GM23248 (cell line): ENCODE data around the gene OR56A1. TPM values are rescaled to one million over a fixed set of nuclear protein-coding genes. Genes with fewer than 3 reads are reported as not detected.

ENCODE experiments used
- DNase-seq: peaks from one replicate; pipeline ENCODE4 v3.0.0-alpha.2; 2015
- H2AFZ ChIP-seq: fragments of 200-600 bp; sonication (generic); 2 replicates; pipeline ENCODE4 v1.6.1; 2016; ENCODE audit warnings: antibody characterized with exemption
- H3F3A ChIP-seq: fragments of 200-600 bp; sonication (generic); 2 replicates; pipeline ENCODE4 v1.6.1; 2016; ENCODE audit warnings: mild to moderate bottlenecking, antibody characterized with exemption, mixed run types; ENCODE audit not compliant: insufficient read depth
- H3K27ac ChIP-seq: fragments of 200-600 bp; sonication (generic); 2 replicates; pipeline ENCODE4 v1.5.1; 2016; ENCODE audit warnings: mild to moderate bottlenecking
- H3K27me3 ChIP-seq: fragments of 200-600 bp; sonication (generic); replicated peaks from 2 replicates; pipeline ENCODE4 v1.6.1; 2016; ENCODE audit warnings: mild to moderate bottlenecking; ENCODE audit not compliant: insufficient read depth
- H3K36me3 ChIP-seq: fragments of 200-600 bp; sonication (generic); 2 replicates; pipeline ENCODE4 v1.6.1; 2016; ENCODE audit warnings: low read depth, mild to moderate bottlenecking
- H3K4me1 ChIP-seq: fragments of 200-600 bp; sonication (generic); 2 replicates; pipeline ENCODE4 v1.6.1; 2016; ENCODE audit warnings: mild to moderate bottlenecking; ENCODE audit not compliant: insufficient read depth
- H3K4me2 ChIP-seq: fragments of 200-600 bp; sonication (generic); one replicate; pipeline ENCODE4 v1.6.1; 2016; ENCODE audit warnings: mild to moderate bottlenecking; ENCODE audit not compliant: unreplicated experiment
- H3K4me3 ChIP-seq: fragments of 200-600 bp; sonication (generic); 2 replicates; pipeline ENCODE4 v1.5.1; 2016; ENCODE audit warnings: mild to moderate bottlenecking
- H3K79me2 ChIP-seq: fragments of 200-600 bp; sonication (generic); 2 replicates; pipeline ENCODE4 v1.6.1; 2016; ENCODE audit warnings: mild to moderate bottlenecking; ENCODE audit not compliant: insufficient read depth
- H3K9ac ChIP-seq: fragments of 200-600 bp; sonication (generic); 2 replicates; pipeline ENCODE4 v1.6.1; 2016; ENCODE audit warnings: mild to moderate bottlenecking
- H3K9me2 ChIP-seq: fragments of 200-600 bp; sonication (generic); 2 replicates; pipeline ENCODE4 v1.6.1; 2016; ENCODE audit warnings: mixed run types, mild to moderate bottlenecking, moderate library complexity; ENCODE audit not compliant: insufficient read depth
- H3K9me3 ChIP-seq: fragments of 200-600 bp; sonication (generic); one replicate; pipeline ENCODE4 v1.6.1; 2017; ENCODE audit warnings: low read depth
- H4K20me1 ChIP-seq: fragments of 200-600 bp; sonication (generic); 2 replicates; pipeline ENCODE4 v1.6.0; 2016; ENCODE audit not compliant: insufficient read depth
- EZH2 ChIP-seq: fragments of 200-600 bp; sonication (generic); IDR thresholded peaks from 2 replicates; pipeline ENCODE4 v1.6.1; 2018; ENCODE audit warnings: antibody characterized with exemption, mild to moderate bottlenecking; ENCODE audit not compliant: insufficient read depth, poor library complexity, severe bottlenecking
- EZH2phosphoT487 ChIP-seq: fragments of 200-600 bp; sonication (generic); IDR thresholded peaks from 2 replicates; pipeline ENCODE4 v1.6.1; 2018; ENCODE audit warnings: antibody characterized with exemption, moderate library complexity, mild to moderate bottlenecking, low read depth; ENCODE audit not compliant: insufficient read depth
- whole genome bisulfite sequencing, 2 experiments: methylation state at CpG; one replicate each; pipeline ENCODE4 v1.1.6; 2015 to 2017; ENCODE audit warnings: low lambda C conversion rate in 2 of 2, low coverage in 1 of 2; ENCODE audit errors: missing lambda C conversion rate in 2 of 2; 5-methylcytosine and 5-hydroxymethylcytosine counted together
- in situ Hi-C: fragments of 300-500 bp; cut with MboI; formaldehyde crosslinking; loops from 2 replicates; pipeline ENCODE4 v1.15.0; 2020
- polyA plus RNA-seq: library from polyadenylated mRNA; unstranded; fragments of >200 nt; fragmentation: Nextera tagmentation; extraction: Ambion mirVana; gene quantifications from 2 replicates; pipeline ENCODE4 v1.2.1, GENCODE V29; 2016
- total RNA-seq: library from RNA; depleted of rRNA; stranded (reverse); fragments of >200 nt; shearing (Covaris generic); gene quantifications from 2 replicates; pipeline ENCODE4 v1.2.3, GENCODE V29; 2014

Gene OR56A1
- total and polyA plus RNA-seq, 2 experiments from 2014 or later = not detected

GRCh38 chr11:6002202-6002699 is 28.3 kb downstream of the OR56A1 start:
- Histone ChIP-seq H2AFZ (no peak overlapping the region), H3K27ac (no peak overlapping the region), H3K27me3 (no peaks in the 10 kb centered on the region), H3F3A (no peaks in the 10 kb centered on the region), H3K9ac (no peak overlapping the region), H4K20me1 (no peaks in the 10 kb centered on the region), H3K4me1 (no peaks in the 10 kb centered on the region), H3K9me3 (no peaks in the 10 kb centered on the region), H3K9me2 (no peaks in the 10 kb centered on the region), H3K79me2 (no peaks in the 10 kb centered on the region), H3K4me3 (no peak overlapping the region), H3K36me3 (no peaks in the 10 kb centered on the region), H3K4me2 (no peak overlapping the region)
- TF ChIP-seq EZH2phosphoT487 = no peak
- no peak for TF ChIP-seq EZH2
- WGBS, 2 experiments = 34 to 44% methylated on average over 7 of the region's 7 CpGs
- DNase-seq = no peak
- in situ Hi-C loops = no loop called here

DNA sequence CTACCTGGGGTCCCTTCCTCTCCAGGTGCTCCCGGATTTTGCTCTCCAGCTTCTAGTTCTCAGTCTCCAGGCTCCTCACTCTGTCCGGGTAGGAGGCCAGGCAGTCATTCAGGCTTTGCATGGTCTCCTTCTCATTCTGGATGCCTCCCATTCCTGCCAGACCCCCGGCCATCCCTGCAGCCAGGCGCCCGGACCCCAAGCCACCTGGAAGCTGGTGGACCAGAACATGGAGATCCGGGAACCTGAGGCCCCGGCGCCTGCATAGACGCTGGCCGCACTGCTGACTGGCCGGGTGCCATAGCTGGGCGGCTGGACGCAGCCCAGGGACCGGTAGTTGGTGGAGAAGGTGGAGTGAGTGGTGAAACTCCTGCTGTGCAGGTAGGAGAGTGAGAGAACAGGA is 35.8 kb downstream of the OR56A1 start:
- Histone ChIP-seq H4K20me1 (no peaks in the 10 kb centered on the region), H3K27ac (no peak overlapping the region), H3K9ac (no peak overlapping the region), H3F3A (no peaks in the 10 kb centered on the region), H3K4me2 (no peak overlapping the region), H3K27me3 (0 out of 2 replicates have a peak, but pooled peaks cover 8% of the 10 kb centered on the region), H3K79me2 (no peaks in the 10 kb centered on the region), H2AFZ (no peak overlapping the region), H3K4me1 (peaks cover 6% of the 10 kb centered on the region; the same call in 1 of the 2 replicates), H3K36me3 (no peaks in the 10 kb centered on the region), H3K9me3 (no peaks in the 10 kb centered on the region), H3K4me3 (no peak overlapping the region), H3K9me2 (no peaks in the 10 kb centered on the region)
- in situ Hi-C loops = no loop called here
- no peak for DNase-seq
- no peak for TF ChIP-seq EZH2
- no peak for TF ChIP-seq EZH2phosphoT487
- 49 to 51% methylated on average over 13 to 14 of the region's 14 CpGs for WGBS, 2 experiments

DNA sequence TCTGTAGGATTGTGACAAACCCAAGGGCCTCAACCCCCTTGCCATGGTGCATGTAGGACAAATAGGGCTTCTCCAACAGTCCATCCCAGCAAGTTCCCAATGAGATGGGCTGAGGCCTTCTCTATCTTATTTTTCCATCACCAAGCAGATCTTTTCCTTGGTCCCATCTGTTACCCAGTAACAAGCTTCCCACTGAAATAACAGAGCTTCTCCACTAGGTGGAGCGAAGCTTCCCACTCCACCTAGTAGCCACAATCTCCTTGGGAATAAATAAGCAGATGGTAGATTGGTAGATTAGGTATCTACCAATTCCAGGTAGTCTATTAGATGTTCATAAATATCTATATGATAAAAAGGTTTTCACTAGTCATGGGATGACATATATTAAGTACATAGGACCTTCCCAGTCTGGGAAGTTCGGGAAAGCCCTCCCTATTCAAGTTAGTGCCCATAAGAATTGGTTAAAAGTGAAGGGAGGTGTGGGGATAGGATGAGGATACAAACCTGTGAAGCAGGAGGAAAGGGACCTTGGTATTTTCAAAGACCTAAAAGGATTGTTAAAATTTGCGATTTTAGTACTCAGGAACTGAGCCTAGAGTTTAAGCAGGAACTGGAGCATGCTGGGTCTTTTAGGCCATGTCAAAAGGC is 37.8 kb downstream of the OR56A1 start:
- no peaks in the 10 kb centered on the region for H3F3A ChIP-seq
- H3K36me3 ChIP-seq = no peaks in the 10 kb centered on the region
- 0 out of 2 replicates have a peak, but pooled peaks cover 8% of the 10 kb centered on the region for H3K27me3 ChIP-seq
- 16 to 19% methylated on average over 3 of the region's 3 CpGs for WGBS, 2 experiments
- peak; percentile 58 for DNase-seq
- TF ChIP-seq EZH2 (no peak), EZH2phosphoT487 (no peak)
- no peaks in the 10 kb centered on the region for H3K79me2 ChIP-seq
- peaks cover 6% of the 10 kb centered on the region; the same call in 1 of the 2 replicates for H3K4me1 ChIP-seq
- H3K9me3 ChIP-seq = no peaks in the 10 kb centered on the region
- H3K9ac ChIP-seq = no peak overlapping the region
- H3K4me2 ChIP-seq = no peak overlapping the region
- H4K20me1 ChIP-seq = no peaks in the 10 kb centered on the region
- no peaks in the 10 kb centered on the region for H3K9me2 ChIP-seq
- no peak overlapping the region for H3K4me3 ChIP-seq
- in situ Hi-C loops = no loop called here
- no peak overlapping the region for H3K27ac ChIP-seq
- no peak overlapping the region for H2AFZ ChIP-seq

- H3K4me2 ChIP-seq = no peak overlapping the region
- DNase-seq = peak; percentile 68
- H3K27me3 ChIP-seq = 0 out of 2 replicates have a peak, but pooled peaks cover 8% of the 10 kb centered on the region
- H4K20me1 ChIP-seq = no peaks in the 10 kb centered on the region
- no peaks in the 10 kb centered on the region for H3K9me3 ChIP-seq
- peaks cover 6% of the 10 kb centered on the region; the same call in 1 of the 2 replicates for H3K4me1 ChIP-seq
- no peak overlapping the region for H3K9ac ChIP-seq
- no peaks in the 10 kb centered on the region for H3K79me2 ChIP-seq
- no peak overlapping the region for H3K27ac ChIP-seq
- in situ Hi-C loops = no loop called here
- H3K36me3 ChIP-seq = no peaks in the 10 kb centered on the region
- no peaks in the 10 kb centered on the region for H3F3A ChIP-seq
- WGBS, 2 experiments = 13 to 16% methylated on average over 3 of the region's 3 CpGs
- no peak overlapping the region for H2AFZ ChIP-seq
- TF ChIP-seq EZH2 = no peak
- no peaks in the 10 kb centered on the region for H3K9me2 ChIP-seq
- H3K4me3 ChIP-seq = no peak overlapping the region
Observed at GRCh38 chr11:5992150-5992549, 38.4 kb downstream of the OR56A1 start.
